Right hindlimb (tissue), 1 donor: ENCODE measurements around the gene GAPDH.

Experiments used
- DNase-seq: peaks from one replicate; pipeline ENCODE4 v3.0.0-alpha.2; 2018

The GAPDH gene

GRCh38 chr12:6530576-6531260 lies 3.6 kb upstream of the GAPDH start:
- no peak for DNase-seq

- peak; percentile 73 for DNase-seq
Measured at GRCh38 chr12:6532051-6532926, 2.0 kb upstream of the GAPDH start.

GRCh38 chr12:6532927-6533652 lies 1.2 kb upstream of the GAPDH start:
- DNase-seq: peak; percentile 88

GRCh38 chr12:6533653-6533922 lies 729 bp upstream of the GAPDH start:
- no peak for DNase-seq

GRCh38 chr12:6534695-6534944 lies 303 bp downstream of the GAPDH start:
- no peak for DNase-seq

GRCh38 chr12:6534945-6535696 lies 804 bp downstream of the GAPDH start:
- DNase-seq: peak; percentile 79

- no peak for DNase-seq
Measured at GRCh38 chr12:6535697-6535946, 1.3 kb downstream of the GAPDH start.

- DNase-seq: no peak
Measured at GRCh38 chr12:6535960-6536847, 1.9 kb downstream of the GAPDH start.

GRCh38 chr12:6536894-6537579 lies 2.7 kb downstream of the GAPDH start:
- no peak for DNase-seq

GRCh38 chr12:6537580-6538419 lies 3.5 kb downstream of the GAPDH start:
- peak; percentile 82 for DNase-seq

GRCh38 chr12:6538420-6539313 lies 4.3 kb downstream of the GAPDH start:
- DNase-seq: no peak

- DNase-seq: no peak
Measured at GRCh38 chr12:6539314-6539682, 5.0 kb downstream of the GAPDH start.

- no peak for DNase-seq
Measured at GRCh38 chr12:6539707-6540134, 5.4 kb downstream of the GAPDH start.

- DNase-seq: peak; percentile 92
Measured at GRCh38 chr12:6540181-6540877, 6.0 kb downstream of the GAPDH start.

GRCh38 chr12:6541371-6542165 lies 7.3 kb downstream of the GAPDH start:
- no peak for DNase-seq

- no peak for DNase-seq
Measured at GRCh38 chr12:6542209-6543009, 8.1 kb downstream of the GAPDH start.

- no peak for DNase-seq
Measured at GRCh38 chr12:6546016-6546415, 11.7 kb downstream of the GAPDH start.

- DNase-seq: no peak
Measured at GRCh38 chr12:6547566-6547965, 13.2 kb downstream of the GAPDH start.
